Astrocyte (in vitro differentiated cells and primary cell): ENCODE results near the gene IPO4. TPM values are rescaled to one million over a fixed set of nuclear protein-coding genes. Genes with fewer than 3 reads are reported as not detected.
"Not testable (repeated sequence)": the region's sequence is repeated elsewhere in the genome, so short reads cannot be mapped to it uniquely, and the experiment has no call there.

Experiments used
- DNase-seq: peaks from one replicate; pipeline ENCODE4 v3.0.0-alpha.2; 2010; ENCODE audit warnings: low read depth
- FAIRE-seq: peaks from 2 replicates; lab custom pipeline; 2011; peaks lifted over from hg19 to GRCh38; lab: Jason Lieb, UNC
- H2AFZ ChIP-seq: 2 replicates; pipeline ENCODE4 v1.6.0; 2012; ENCODE audit warnings: low read depth, low read length, inconsistent platforms
- H3K27ac ChIP-seq: 2 replicates; pipeline ENCODE4 v1.5.1; 2011; ENCODE audit warnings: low read depth, low read length, inconsistent platforms
- H3K27me3 ChIP-seq: 2 replicates; pipeline ENCODE4 v1.6.0; 2011; ENCODE audit warnings: low read length, inconsistent platforms; ENCODE audit not compliant: insufficient read depth
- H3K36me3 ChIP-seq: 2 replicates; pipeline ENCODE4 v1.5.1; 2011; ENCODE audit warnings: low read length, inconsistent platforms; ENCODE audit not compliant: insufficient read depth
- H3K4me1 ChIP-seq: 2 replicates; pipeline ENCODE4 v1.5.1; 2011; ENCODE audit warnings: low read length, inconsistent platforms; ENCODE audit not compliant: insufficient read depth
- H3K4me2 ChIP-seq: 2 replicates; pipeline ENCODE4 v1.6.0; 2012; ENCODE audit warnings: low read length, inconsistent platforms
- H3K4me3 ChIP-seq: 2 replicates; pipeline ENCODE4 v1.5.1; 2011; ENCODE audit warnings: low read depth, mild to moderate bottlenecking, low read length, inconsistent platforms; ENCODE audit not compliant: insufficient read depth
- H3K79me2 ChIP-seq: 2 replicates; pipeline ENCODE4 v1.6.0; 2012; ENCODE audit warnings: mild to moderate bottlenecking, low read length, inconsistent platforms; ENCODE audit not compliant: insufficient read depth
- H3K9ac ChIP-seq: 2 replicates; pipeline ENCODE4 v1.6.0; 2012; ENCODE audit warnings: mild to moderate bottlenecking, low read length, inconsistent platforms
- H3K9me3 ChIP-seq: 2 replicates; pipeline ENCODE4 v1.5.1; 2012; ENCODE audit warnings: low read depth, mild to moderate bottlenecking, low read length, inconsistent platforms; ENCODE audit not compliant: insufficient read depth
- H4K20me1 ChIP-seq: 2 replicates; pipeline ENCODE4 v1.6.0; 2012; ENCODE audit warnings: low read length, inconsistent platforms; ENCODE audit not compliant: insufficient read depth
- H3K27ac Mint-ChIP-seq: one replicate; pipeline ENCODE4 v1.8.0; 2021; ENCODE audit warnings: mild to moderate bottlenecking, mixed read lengths; ENCODE audit not compliant: unreplicated experiment
- H3K27me3 Mint-ChIP-seq: one replicate; pipeline ENCODE4 v1.8.0; 2021; ENCODE audit warnings: low read depth, mixed read lengths; ENCODE audit not compliant: unreplicated experiment
- H3K36me3 Mint-ChIP-seq: one replicate; pipeline ENCODE4 v1.8.0; 2021; ENCODE audit warnings: low read depth, mixed read lengths; ENCODE audit not compliant: unreplicated experiment
- H3K4me1 Mint-ChIP-seq: one replicate; pipeline ENCODE4 v1.8.0; 2021; ENCODE audit warnings: low read depth, mixed read lengths; ENCODE audit not compliant: unreplicated experiment
- H3K4me3 Mint-ChIP-seq: one replicate; pipeline ENCODE4 v1.8.0; 2021; ENCODE audit warnings: mild to moderate bottlenecking, moderate library complexity, mixed read lengths; ENCODE audit not compliant: unreplicated experiment
- H3K9me3 Mint-ChIP-seq: one replicate; pipeline ENCODE4 v1.8.0; 2021; ENCODE audit warnings: mild to moderate bottlenecking, mixed read lengths; ENCODE audit not compliant: unreplicated experiment
- EZH2 ChIP-seq: IDR thresholded peaks from 2 replicates; pipeline ENCODE4 v1.6.1; 2012; ENCODE audit warnings: mild to moderate bottlenecking, low read length, inconsistent platforms; ENCODE audit not compliant: insufficient read depth
- total RNA-seq: library from RNA; stranded (reverse); gene quantifications from 2 replicates; pipeline ENCODE4 v1.2.1, GENCODE V29; 2021
- TF ChIP-seq, protein P1 (sequence below): IDR thresholded peaks from 2 replicates; pipeline ENCODE4 v1.5.1; 2011; ENCODE audit warnings: low read depth, mild to moderate bottlenecking, inconsistent platforms, low read length, moderate library complexity; ENCODE audit not compliant: insufficient read depth

Gene IPO4
- total RNA-seq, 1 donor from 2014 or later, result 46.1 TPM

DNA sequence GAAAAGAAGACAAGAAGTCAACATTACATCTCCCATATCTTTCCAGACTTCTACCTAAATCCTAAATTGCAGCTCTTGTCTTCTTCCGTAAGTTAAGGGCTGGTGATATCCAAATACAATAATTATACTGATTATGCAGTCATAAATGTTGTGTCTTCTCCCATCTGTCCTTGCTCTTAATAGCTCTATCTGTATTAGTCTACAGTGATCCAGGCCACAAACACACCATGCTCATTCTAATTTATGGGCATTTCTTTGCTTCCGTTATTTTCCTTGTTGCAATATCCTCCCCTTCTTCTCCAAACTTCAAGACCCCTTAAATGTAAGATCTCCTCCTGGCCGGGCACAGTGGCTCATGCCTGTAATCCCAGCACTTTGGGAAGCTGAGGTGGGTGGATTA is 30.9 kb upstream of the IPO4 start:
- H3K27me3 Mint-ChIP-seq, result no peaks in the 10 kb centered on the region
- Histone ChIP-seq H3K4me2 (no peak overlapping the region), H3K4me3 (no peak overlapping the region), H2AFZ (no peak overlapping the region), H3K36me3 (no peaks in the 10 kb centered on the region), H3K9ac (no peak overlapping the region), H4K20me1 (peaks cover 5% of the 10 kb centered on the region), H3K27me3 (no peaks in the 10 kb centered on the region), H3K79me2 (peaks cover 60% of the 10 kb centered on the region), H3K27ac (no peak overlapping the region), H3K4me1 (peaks cover 3% of the 10 kb centered on the region), H3K9me3 (no peaks in the 10 kb centered on the region)
- H3K27ac Mint-ChIP-seq, result no peak overlapping the region
- DNase-seq (no peak), FAIRE-seq (no peak)
- no peak for TF ChIP-seq EZH2
- TF ChIP-seq, protein P1, sequence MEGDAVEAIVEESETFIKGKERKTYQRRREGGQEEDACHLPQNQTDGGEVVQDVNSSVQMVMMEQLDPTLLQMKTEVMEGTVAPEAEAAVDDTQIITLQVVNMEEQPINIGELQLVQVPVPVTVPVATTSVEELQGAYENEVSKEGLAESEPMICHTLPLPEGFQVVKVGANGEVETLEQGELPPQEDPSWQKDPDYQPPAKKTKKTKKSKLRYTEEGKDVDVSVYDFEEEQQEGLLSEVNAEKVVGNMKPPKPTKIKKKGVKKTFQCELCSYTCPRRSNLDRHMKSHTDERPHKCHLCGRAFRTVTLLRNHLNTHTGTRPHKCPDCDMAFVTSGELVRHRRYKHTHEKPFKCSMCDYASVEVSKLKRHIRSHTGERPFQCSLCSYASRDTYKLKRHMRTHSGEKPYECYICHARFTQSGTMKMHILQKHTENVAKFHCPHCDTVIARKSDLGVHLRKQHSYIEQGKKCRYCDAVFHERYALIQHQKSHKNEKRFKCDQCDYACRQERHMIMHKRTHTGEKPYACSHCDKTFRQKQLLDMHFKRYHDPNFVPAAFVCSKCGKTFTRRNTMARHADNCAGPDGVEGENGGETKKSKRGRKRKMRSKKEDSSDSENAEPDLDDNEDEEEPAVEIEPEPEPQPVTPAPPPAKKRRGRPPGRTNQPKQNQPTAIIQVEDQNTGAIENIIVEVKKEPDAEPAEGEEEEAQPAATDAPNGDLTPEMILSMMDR, result no peak
- H3K4me3 Mint-ChIP-seq, result no peak overlapping the region
- peaks cover 12% of the 10 kb centered on the region for H3K4me1 Mint-ChIP-seq
- no peaks in the 10 kb centered on the region for H3K9me3 Mint-ChIP-seq
- H3K36me3 Mint-ChIP-seq, result peaks cover 9% of the 10 kb centered on the region

DNA sequence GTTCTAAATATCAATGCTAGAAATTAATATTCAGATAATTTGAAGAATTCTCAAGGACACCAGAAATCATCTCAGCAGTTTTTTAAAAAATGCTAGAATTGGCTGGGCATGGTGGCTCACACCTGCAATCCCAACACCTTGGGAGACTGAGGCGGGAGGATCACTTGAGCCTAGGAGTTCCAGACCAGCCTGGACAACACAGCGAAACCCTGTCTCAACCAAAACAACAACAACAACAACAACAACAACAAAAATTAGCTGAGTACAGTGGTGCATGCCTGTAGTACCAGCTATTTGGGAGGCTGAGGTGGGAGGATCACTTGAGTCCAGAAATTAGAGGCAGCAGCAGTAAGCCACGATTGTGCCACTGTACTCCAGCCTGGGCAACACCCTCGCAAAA is 30.5 kb upstream of the IPO4 start:
- H3K27me3 Mint-ChIP-seq, result no peaks in the 10 kb centered on the region
- H3K4me3 Mint-ChIP-seq, result no peak overlapping the region
- FAIRE-seq, result no peak
- TF ChIP-seq EZH2, result no peak
- TF ChIP-seq, protein P1, result no peak
- no peak for DNase-seq
- Histone ChIP-seq H3K27me3 (no peaks in the 10 kb centered on the region), H3K9me3 (no peaks in the 10 kb centered on the region), H3K4me2 (no peak overlapping the region), H3K79me2 (peaks cover 57% of the 10 kb centered on the region), H3K4me3 (no peak overlapping the region), H3K27ac (no peak overlapping the region), H3K4me1 (peaks cover 3% of the 10 kb centered on the region), H4K20me1 (peaks cover 5% of the 10 kb centered on the region), H2AFZ (no peak overlapping the region), H3K36me3 (no peaks in the 10 kb centered on the region), H3K9ac (no peak overlapping the region)
- peaks cover 7% of the 10 kb centered on the region for H3K36me3 Mint-ChIP-seq
- H3K27ac Mint-ChIP-seq, result no peak overlapping the region
- no peaks in the 10 kb centered on the region for H3K9me3 Mint-ChIP-seq
- H3K4me1 Mint-ChIP-seq, result peaks cover 8% of the 10 kb centered on the region

DNA sequence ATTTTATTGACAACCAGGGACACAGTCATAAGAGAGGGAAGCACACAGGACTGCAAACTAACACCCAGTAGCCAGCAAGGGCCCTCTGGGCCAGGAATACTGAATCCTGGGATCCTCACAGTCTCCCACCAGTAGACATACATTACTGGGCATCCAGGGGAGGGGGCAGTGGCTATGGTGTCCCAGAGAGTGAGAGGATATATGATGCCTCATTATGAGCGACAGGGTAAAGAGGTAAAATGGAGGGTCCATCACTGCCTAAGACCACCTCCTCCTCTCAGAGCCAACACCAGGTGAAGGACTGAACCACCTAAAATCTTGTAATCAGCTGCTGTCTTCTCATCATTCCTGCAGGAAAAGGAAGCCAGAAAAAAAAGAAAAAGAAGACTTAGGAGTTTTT is 28.3 kb upstream of the IPO4 start:
- H3K4me3 Mint-ChIP-seq, H2AFZ ChIP-seq, H3K36me3 ChIP-seq, H3K9me3 ChIP-seq, H3K9ac ChIP-seq, DNase-seq, H3K27ac Mint-ChIP-seq, H3K4me3 ChIP-seq, H3K4me2 ChIP-seq, H3K27ac ChIP-seq, H3K27me3 Mint-ChIP-seq, H3K4me1 ChIP-seq, H3K4me1 Mint-ChIP-seq, H3K27me3 ChIP-seq, H4K20me1 ChIP-seq, H3K36me3 Mint-ChIP-seq, FAIRE-seq, H3K9me3 Mint-ChIP-seq: not testable (repeated sequence)
- peaks cover 45% of the 10 kb centered on the region for H3K79me2 ChIP-seq
